Endothelial cell of umbilical vein (primary cell): ENCODE results near the gene GNAS. TPM values are rescaled to one million over a fixed set of nuclear protein-coding genes. Genes with fewer than 3 reads are reported as not detected.

Source experiments
- BruUV-seq: library from RNA; stranded (reverse); fragments of 400-500 nt; replicated peaks from 2 replicates; lab custom pipeline; 2021; lab: Mats Ljungman, UMichigan
- CTCF ChIA-PET: fragments of 300-600, 350-600 bp; sonication (Branson Sonifier 250); formaldehyde crosslinking; loops from one replicate; lab custom pipeline; 2021; ENCODE audit warnings: antibody characterized with exemption, inconsistent platforms; lab: Charles Lee
- POLR2A ChIA-PET: fragments of 300-600, 350-600 bp; sonication (Branson Sonifier 250); formaldehyde crosslinking; loops from one replicate; lab custom pipeline; 2021; ENCODE audit warnings: antibody characterized with exemption, inconsistent platforms; lab: Charles Lee
- DNase-seq: peaks from one replicate; pipeline ENCODE4 v3.0.0-alpha.2; 2011; ENCODE audit warnings: low read depth, low spot score
- FAIRE-seq: peaks from 2 replicates; lab custom pipeline; 2011; peaks lifted over from hg19 to GRCh38; lab: Jason Lieb, UNC
- H2AFZ ChIP-seq: 2 replicates; pipeline ENCODE4 v1.6.0; 2012; ENCODE audit warnings: low read depth, low read length, control low read depth, inconsistent platforms
- H3K27ac ChIP-seq: 2 replicates; pipeline ENCODE4 v1.5.1; 2011; ENCODE audit warnings: low read depth, mild to moderate bottlenecking, control low read depth, low read length, moderate library complexity; ENCODE audit not compliant: insufficient read depth
- H3K27me3 ChIP-seq, 2 experiments: 2 replicates each; pipeline versions ENCODE4 v1.6.0 to v1.6.1; 2011; ENCODE audit warnings: low read length in 2 of 2, mixed read lengths in 1 of 2; ENCODE audit not compliant: control insufficient read depth in 2 of 2, insufficient read depth in 2 of 2
- H3K36me3 ChIP-seq, 2 experiments: 2 replicates in 1 of 2; 3 replicates in 1 of 2; pipeline ENCODE4 v1.5.1; 2011; ENCODE audit warnings: low read length in 2 of 2, mild to moderate bottlenecking in 1 of 2, moderate library complexity in 1 of 2; ENCODE audit not compliant: control insufficient read depth in 2 of 2, insufficient read depth in 2 of 2; ENCODE audit errors: extremely low read depth in 1 of 2
- H3K4me1 ChIP-seq: 3 replicates; pipeline ENCODE4 v1.5.1; 2011; ENCODE audit warnings: mild to moderate bottlenecking, low read length; ENCODE audit not compliant: control insufficient read depth, insufficient read depth; ENCODE audit errors: extremely low read depth
- H3K4me2 ChIP-seq: 2 replicates; pipeline ENCODE4 v1.6.1; 2011; ENCODE audit warnings: low read length, control low read depth, mixed read lengths; ENCODE audit not compliant: insufficient read depth
- H3K4me3 ChIP-seq, 3 experiments: fragments of 200-600 bp in 1 of 3; sonication (generic), shearing (Covaris generic) in 1 of 3; replicated peaks in 1 of 3; 2 replicates each; pipeline ENCODE4 v1.5.1; 2011 to 2016; ENCODE audit warnings: control low read depth in 3 of 3, low read length in 3 of 3, mild to moderate bottlenecking in 2 of 3, inconsistent platforms in 1 of 3, low read depth in 1 of 3, moderate library complexity in 1 of 3; ENCODE audit not compliant: insufficient read depth in 1 of 3
- H3K79me2 ChIP-seq: 2 replicates; pipeline ENCODE4 v1.6.0; 2012; ENCODE audit warnings: low read length, inconsistent platforms; ENCODE audit not compliant: control insufficient read depth, insufficient read depth
- H3K9ac ChIP-seq: replicated peaks from 2 replicates; pipeline ENCODE3; 2011; ENCODE audit warnings: low read length, control low read depth; ENCODE audit not compliant: insufficient read depth; ENCODE audit errors: extremely low read depth
- H3K9me1 ChIP-seq: replicated peaks from 3 replicates; pipeline ENCODE4 v1.6.0; 2011; ENCODE audit warnings: mild to moderate bottlenecking, low read length; ENCODE audit not compliant: control insufficient read depth, insufficient read depth; ENCODE audit errors: extremely low read depth
- H3K9me3 ChIP-seq: replicated peaks from 2 replicates; pipeline ENCODE4 v1.5.1; 2012; ENCODE audit warnings: low read length, inconsistent platforms; ENCODE audit not compliant: control insufficient read depth, insufficient read depth
- H4K20me1 ChIP-seq: replicated peaks from 2 replicates; pipeline ENCODE3; 2011; ENCODE audit warnings: mild to moderate bottlenecking, low read length; ENCODE audit not compliant: control insufficient read depth, insufficient read depth; ENCODE audit errors: extremely low read depth
- CTCF ChIP-seq, 2 donors: IDR thresholded peaks; 1 replicate in 1 of 2; 2 replicates in 1 of 2; pipeline ENCODE4 v1.5.1; 2011; ENCODE audit warnings: low read length in 2 of 2, mild to moderate bottlenecking in 2 of 2, moderate library complexity in 2 of 2, control low read depth in 1 of 2, inconsistent platforms in 1 of 2, low read depth in 1 of 2; ENCODE audit not compliant: insufficient read depth in 1 of 2; ENCODE audit errors: extremely low read depth in 1 of 2
- EZH2 ChIP-seq: IDR thresholded peaks from 2 replicates; pipeline ENCODE4 v1.6.1; 2012; ENCODE audit warnings: borderline replicate concordance, low read depth, mild to moderate bottlenecking, moderate library complexity, low read length, inconsistent platforms; ENCODE audit not compliant: severe bottlenecking
- FOS ChIP-seq: IDR thresholded peaks from 2 replicates; pipeline ENCODE4 v1.6.1; 2011; ENCODE audit warnings: mild to moderate bottlenecking, low read length, moderate library complexity, borderline replicate concordance; ENCODE audit not compliant: insufficient read depth
- GATA2 ChIP-seq: IDR thresholded peaks from 2 replicates; pipeline ENCODE4 v1.7.0; 2011; ENCODE audit warnings: low read depth, mild to moderate bottlenecking, moderate library complexity, mixed read lengths, low read length; ENCODE audit not compliant: insufficient read length, insufficient read depth
- JUN ChIP-seq: IDR thresholded peaks from 2 replicates; pipeline ENCODE4 v1.6.1; 2011; ENCODE audit warnings: borderline replicate concordance, low read depth; ENCODE audit not compliant: insufficient read length, insufficient read depth
- MAX ChIP-seq: IDR thresholded peaks from 2 replicates; pipeline ENCODE4 v1.6.1; 2011; ENCODE audit not compliant: insufficient read depth, insufficient read length
- MYC ChIP-seq: IDR thresholded peaks from one replicate; pipeline ENCODE4 v1.6.1; 2011; ENCODE audit warnings: mild to moderate bottlenecking, low read depth, low read length
- POLR2A ChIP-seq: IDR thresholded peaks from 2 replicates; pipeline ENCODE4 v1.6.1; 2012; ENCODE audit warnings: low read depth, mild to moderate bottlenecking, control low read depth, low read length
- POLR2AphosphoS5 ChIP-seq: IDR thresholded peaks from 2 replicates; pipeline ENCODE4 v1.6.1; 2012; ENCODE audit warnings: low read depth, mild to moderate bottlenecking, control low read depth, low read length, moderate library complexity; ENCODE audit not compliant: insufficient read depth
- dilution Hi-C: fragments of 300-500 bp; cut with MboI; formaldehyde crosslinking; loops from one replicate; pipeline ENCODE4 v1.15.0; 2019; ENCODE audit warnings: low sequenced_read_pairs; ENCODE audit not compliant: extremely low pct_ligation_motif_present
- intact Hi-C: fragments of 100-400 bp; cut with micrococcal nuclease; formaldehyde crosslinking; loops from one replicate; pipeline ENCODE4 v1.10.0; 2022
- polyA plus RNA-seq, 4 experiments: library from polyadenylated mRNA; depleted of rRNA in 3 of 4; stranded (reverse) in 3 of 4; unstranded in 1 of 4; fragments of >200 nt; gene quantifications; 2 replicates each; pipeline versions ENCODE4 v1.2.1 to v1.2.3, GENCODE V29; 2011 to 2012; ENCODE audit warnings: missing spikeins in 1 of 4
- total RNA-seq: library from RNA; stranded (reverse); gene quantifications from 2 replicates; pipeline ENCODE4 v1.2.3, GENCODE V29; 2021

The GNAS gene
- total and polyA plus RNA-seq, 2 donors (not counting 3 experiments of a cell fraction or from before 2014, with no cell fraction given): 1,141 to 1,882 TPM

- Histone ChIP-seq H3K9me1 (no peaks in the 10 kb centered on the region), H3K27ac (no peak overlapping the region), H3K27me3 (no peaks in the 10 kb centered on the region), H3K4me1 (no peaks in the 10 kb centered on the region), H3K79me2 (no peaks in the 10 kb centered on the region), H3K9me3 (no peaks in the 10 kb centered on the region), H3K4me3 (no peak overlapping the region), H4K20me1 (no peaks in the 10 kb centered on the region), H3K9ac (no peak overlapping the region), H3K36me3 (no peaks in the 10 kb centered on the region), H3K4me2 (no peak overlapping the region), H2AFZ (no peak overlapping the region)
- DNase-seq (no peak), FAIRE-seq (no peak)
- dilution Hi-C loops: no loop called here
- CTCF ChIA-PET: no interaction called here
- no peak for TF ChIP-seq GATA2
- no peak for TF ChIP-seq MAX
- no peak for TF ChIP-seq JUN
- TF ChIP-seq FOS: no peak
- TF ChIP-seq MYC: no peak
- TF ChIP-seq CTCF (IDR thresholded peaks at IDR 0.05; ENCODE audit: extremely low read depth in 1 of 2, insufficient read depth in 1 of 2, low read depth in 1 of 2, low read length in 2 of 2): no peak
- no peak for TF ChIP-seq EZH2
- TF ChIP-seq POLR2A: no peak
- TF ChIP-seq POLR2AphosphoS5: no peak
- POLR2A ChIA-PET: no interaction called here
- no TSS peak for BruUV-seq
- intact Hi-C loops: no loop called here
Measured at GRCh38 chr20:58818586-58819285, 33.8 kb upstream of the GNAS start.
